Measurements from ENCODE around the gene GABRG3.

GABRG3 gene

DNA sequence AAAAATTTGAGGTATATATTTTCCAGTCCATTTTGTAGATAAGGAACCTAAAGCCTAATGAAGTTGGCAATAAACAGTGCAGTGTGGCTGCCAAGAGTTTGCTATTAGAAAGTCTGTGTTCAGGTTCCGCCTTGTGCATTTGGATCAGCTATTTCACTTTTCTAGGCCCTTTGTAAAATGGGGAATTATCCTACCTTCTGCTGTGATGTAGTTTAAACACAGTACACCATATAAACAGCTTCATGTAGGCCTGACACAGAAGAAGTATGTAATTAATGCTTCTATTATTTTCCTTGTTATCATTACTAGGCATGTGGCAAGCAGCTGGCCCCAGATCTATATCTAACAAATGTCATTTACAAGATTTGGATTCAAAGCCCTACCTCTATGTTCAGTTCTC lies 456.3 kb downstream of the GABRG3 start:
- no peaks in the 10 kb centered on the region for H3K9me2 ChIP-seq (replicated peaks; ENCODE audit: insufficient read depth, low read length)
- H3K9me3 ChIP-seq (ENCODE audit: insufficient read depth, low read length), result no peaks in the 10 kb centered on the region
- no peaks in the 10 kb centered on the region for H3K36me3 ChIP-seq (ENCODE audit: low read length)
- no peak overlapping the region for H3K4me2 ChIP-seq (ENCODE audit: low read depth, low read length, poor library complexity, severe bottlenecking)
- no peaks in the 10 kb centered on the region for H4K20me1 ChIP-seq (ENCODE audit: low read depth, low read length)
- no peak overlapping the region for H3K9ac ChIP-seq (ENCODE audit: low read length)
- TF ChIP-seq, protein P1, sequence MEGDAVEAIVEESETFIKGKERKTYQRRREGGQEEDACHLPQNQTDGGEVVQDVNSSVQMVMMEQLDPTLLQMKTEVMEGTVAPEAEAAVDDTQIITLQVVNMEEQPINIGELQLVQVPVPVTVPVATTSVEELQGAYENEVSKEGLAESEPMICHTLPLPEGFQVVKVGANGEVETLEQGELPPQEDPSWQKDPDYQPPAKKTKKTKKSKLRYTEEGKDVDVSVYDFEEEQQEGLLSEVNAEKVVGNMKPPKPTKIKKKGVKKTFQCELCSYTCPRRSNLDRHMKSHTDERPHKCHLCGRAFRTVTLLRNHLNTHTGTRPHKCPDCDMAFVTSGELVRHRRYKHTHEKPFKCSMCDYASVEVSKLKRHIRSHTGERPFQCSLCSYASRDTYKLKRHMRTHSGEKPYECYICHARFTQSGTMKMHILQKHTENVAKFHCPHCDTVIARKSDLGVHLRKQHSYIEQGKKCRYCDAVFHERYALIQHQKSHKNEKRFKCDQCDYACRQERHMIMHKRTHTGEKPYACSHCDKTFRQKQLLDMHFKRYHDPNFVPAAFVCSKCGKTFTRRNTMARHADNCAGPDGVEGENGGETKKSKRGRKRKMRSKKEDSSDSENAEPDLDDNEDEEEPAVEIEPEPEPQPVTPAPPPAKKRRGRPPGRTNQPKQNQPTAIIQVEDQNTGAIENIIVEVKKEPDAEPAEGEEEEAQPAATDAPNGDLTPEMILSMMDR (IDR thresholded peaks at IDR 0.05; ENCODE audit: insufficient read depth, low read length, poor library complexity, severe bottlenecking), result no peak
- no peak for TF ChIP-seq EZH2phosphoT487 (conservative IDR thresholded peaks at IDR 0.05; ENCODE audit: low read length)
- no peaks in the 10 kb centered on the region for H3K27me3 ChIP-seq (ENCODE audit: low read length)
- H3K4me3 ChIP-seq (ENCODE audit: insufficient read depth, low read length, poor library complexity, severe bottlenecking), result no peak overlapping the region
- no peak overlapping the region for H3K27ac ChIP-seq (ENCODE audit: low read depth, low read length)
- no peaks in the 10 kb centered on the region for H3K79me2 ChIP-seq (ENCODE audit: insufficient read depth, low read length)
- H2AFZ ChIP-seq (ENCODE audit: low read depth, low read length, severe bottlenecking), result no peak overlapping the region
- H3F3A ChIP-seq (ENCODE audit: insufficient read depth), result no peaks in the 10 kb centered on the region

DNA sequence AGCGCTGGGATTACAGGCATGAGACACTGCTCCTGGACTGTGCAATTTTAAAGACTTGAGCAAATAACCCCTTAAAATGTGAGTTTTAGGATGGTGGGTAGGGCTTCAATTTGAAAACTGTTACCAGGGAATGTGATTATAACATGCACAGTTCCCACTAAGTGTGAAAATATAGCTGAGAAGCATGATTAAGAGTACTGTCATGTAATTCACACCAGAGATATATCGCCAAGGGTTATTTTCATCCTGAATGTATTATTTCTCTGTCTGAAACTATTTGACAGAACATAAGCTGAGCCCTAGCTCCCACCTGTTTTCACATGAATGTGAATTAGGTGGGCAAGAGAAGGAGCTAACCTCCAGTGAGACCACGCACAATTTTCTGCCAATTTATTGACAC lies 457.2 kb downstream of the GABRG3 start:
- H3K9me2 ChIP-seq (replicated peaks; ENCODE audit: insufficient read depth, low read length), result no peaks in the 10 kb centered on the region
- H3K36me3 ChIP-seq (ENCODE audit: low read length), result no peaks in the 10 kb centered on the region
- H3K9ac ChIP-seq (ENCODE audit: low read length), result no peak overlapping the region
- no peak overlapping the region for H3K27ac ChIP-seq (ENCODE audit: low read depth, low read length)
- no peak overlapping the region for H3K4me3 ChIP-seq (ENCODE audit: insufficient read depth, low read length, poor library complexity, severe bottlenecking)
- H3F3A ChIP-seq (ENCODE audit: insufficient read depth), result no peaks in the 10 kb centered on the region
- TF ChIP-seq, protein P1 (IDR thresholded peaks at IDR 0.05; ENCODE audit: insufficient read depth, low read length, poor library complexity, severe bottlenecking), result no peak
- H2AFZ ChIP-seq (ENCODE audit: low read depth, low read length, severe bottlenecking), result no peak overlapping the region
- no peak overlapping the region for H3K4me2 ChIP-seq (ENCODE audit: low read depth, low read length, poor library complexity, severe bottlenecking)
- H3K79me2 ChIP-seq (ENCODE audit: insufficient read depth, low read length), result no peaks in the 10 kb centered on the region
- no peaks in the 10 kb centered on the region for H4K20me1 ChIP-seq (ENCODE audit: low read depth, low read length)
- no peaks in the 10 kb centered on the region for H3K9me3 ChIP-seq (ENCODE audit: insufficient read depth, low read length)
- no peaks in the 10 kb centered on the region for H3K27me3 ChIP-seq (ENCODE audit: low read length)

DNA sequence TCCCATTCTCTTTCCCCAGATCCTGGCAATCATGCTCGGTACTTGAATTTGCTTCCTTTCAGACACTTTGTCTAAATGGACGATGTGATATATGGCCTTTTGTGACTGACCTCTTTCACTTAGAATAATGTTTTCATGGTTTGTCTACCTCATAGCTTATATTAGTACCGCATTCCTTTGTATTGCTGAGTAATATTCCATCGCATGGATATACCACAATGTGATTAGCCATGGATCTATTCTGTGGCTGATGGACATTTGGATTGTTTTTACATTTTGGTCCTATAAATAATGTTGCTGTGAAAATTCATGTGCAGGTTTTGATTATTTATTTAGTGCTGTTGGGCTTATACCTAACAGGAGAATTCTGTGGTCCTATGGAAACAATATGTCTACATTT lies 458.6 kb downstream of the GABRG3 start:
- Histone ChIP-seq H3F3A (ENCODE audit: insufficient read depth) (no peaks in the 10 kb centered on the region), H3K4me2 (ENCODE audit: low read depth, low read length, poor library complexity, severe bottlenecking) (no peak overlapping the region), H3K79me2 (ENCODE audit: insufficient read depth, low read length) (no peaks in the 10 kb centered on the region), H3K9ac (ENCODE audit: low read length) (no peak overlapping the region), H3K9me2 (replicated peaks; ENCODE audit: insufficient read depth, low read length) (no peaks in the 10 kb centered on the region), H3K27ac (ENCODE audit: low read depth, low read length) (no peak overlapping the region), H3K4me3 (ENCODE audit: insufficient read depth, low read length, poor library complexity, severe bottlenecking) (no peak overlapping the region), H3K36me3 (ENCODE audit: low read length) (no peaks in the 10 kb centered on the region), H4K20me1 (ENCODE audit: low read depth, low read length) (no peaks in the 10 kb centered on the region), H2AFZ (ENCODE audit: low read depth, low read length, severe bottlenecking) (no peak overlapping the region), H3K9me3 (ENCODE audit: insufficient read depth, low read length) (no peaks in the 10 kb centered on the region), H3K27me3 (ENCODE audit: low read length) (no peaks in the 10 kb centered on the region)
- no peak for TF ChIP-seq EZH2phosphoT487 (conservative IDR thresholded peaks at IDR 0.05; ENCODE audit: low read length)
- TF ChIP-seq, protein P1 (IDR thresholded peaks at IDR 0.05; ENCODE audit: insufficient read depth, low read length, poor library complexity, severe bottlenecking), result no peak

DNA sequence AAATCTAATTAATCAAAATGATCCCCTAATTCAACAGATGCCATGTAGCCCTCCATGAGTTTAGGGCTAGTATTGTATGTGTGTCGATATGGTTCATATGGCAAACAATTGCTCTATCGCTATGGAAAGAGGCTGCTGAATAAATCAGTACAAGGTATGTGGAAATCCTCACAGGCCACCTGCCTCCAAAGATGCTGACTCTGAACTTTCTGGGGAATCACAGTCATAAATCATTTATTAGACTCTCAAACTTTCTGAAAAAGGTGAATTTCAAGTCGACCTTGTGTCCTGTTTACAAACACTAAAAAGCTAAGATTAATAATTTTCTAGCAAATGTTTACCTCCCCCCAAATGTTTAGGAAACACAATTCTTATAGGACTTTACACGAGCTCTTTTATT lies 462.6 kb downstream of the GABRG3 start:
- no peak overlapping the region for H3K9ac ChIP-seq (ENCODE audit: low read length)
- no peaks in the 10 kb centered on the region for H3K36me3 ChIP-seq (ENCODE audit: low read length)
- H3K9me2 ChIP-seq (replicated peaks; ENCODE audit: insufficient read depth, low read length), result no peaks in the 10 kb centered on the region
- no peak overlapping the region for H3K4me3 ChIP-seq (ENCODE audit: insufficient read depth, low read length, poor library complexity, severe bottlenecking)
- no peaks in the 10 kb centered on the region for H3F3A ChIP-seq (ENCODE audit: insufficient read depth)
- TF ChIP-seq EZH2phosphoT487 (conservative IDR thresholded peaks at IDR 0.05; ENCODE audit: low read length), result no peak
- TF ChIP-seq, protein P1 (IDR thresholded peaks at IDR 0.05; ENCODE audit: insufficient read depth, low read length, poor library complexity, severe bottlenecking), result no peak
- H2AFZ ChIP-seq (ENCODE audit: low read depth, low read length, severe bottlenecking), result no peak overlapping the region
- H4K20me1 ChIP-seq (ENCODE audit: low read depth, low read length), result no peaks in the 10 kb centered on the region
- no peak overlapping the region for H3K4me2 ChIP-seq (ENCODE audit: low read depth, low read length, poor library complexity, severe bottlenecking)
- no peaks in the 10 kb centered on the region for H3K27me3 ChIP-seq (ENCODE audit: low read length)
- no peak overlapping the region for H3K27ac ChIP-seq (ENCODE audit: low read depth, low read length)
- H3K9me3 ChIP-seq (ENCODE audit: insufficient read depth, low read length), result no peaks in the 10 kb centered on the region
- H3K79me2 ChIP-seq (ENCODE audit: insufficient read depth, low read length), result no peaks in the 10 kb centered on the region
